Middle frontal gyrus (tissue), 1 donor: ENCODE data around the gene GOLIM4.

Experiments
- DNase-seq: peaks from one replicate; pipeline ENCODE4 v3.0.0-alpha.2; 2015; ENCODE audit warnings: low spot score; ENCODE audit errors: extremely low spot score

GOLIM4 gene

DNA sequence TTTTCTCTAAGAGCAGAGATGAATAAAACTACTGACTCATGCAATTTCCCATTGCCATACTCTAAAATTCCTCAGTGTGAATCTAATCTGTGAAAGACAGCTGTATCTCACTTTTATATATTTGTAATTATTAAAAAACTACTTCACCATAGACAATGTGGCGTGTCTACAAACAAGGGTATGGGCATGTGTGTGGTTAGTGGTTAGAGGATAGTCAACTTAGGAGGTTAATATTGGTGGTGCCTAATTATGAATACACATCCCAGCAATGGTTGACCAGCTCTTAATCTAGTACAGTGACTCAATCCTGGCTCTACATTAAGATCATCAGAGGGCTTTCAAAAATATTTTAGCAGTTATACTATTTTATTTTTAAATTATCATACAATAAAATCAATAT, 94.5 kb downstream of the GOLIM4 start:
- no peak for DNase-seq

- DNase-seq, result no peak
Observed at GRCh38 chr3:167998253-167998652, 97.5 kb downstream of the GOLIM4 start.

DNA sequence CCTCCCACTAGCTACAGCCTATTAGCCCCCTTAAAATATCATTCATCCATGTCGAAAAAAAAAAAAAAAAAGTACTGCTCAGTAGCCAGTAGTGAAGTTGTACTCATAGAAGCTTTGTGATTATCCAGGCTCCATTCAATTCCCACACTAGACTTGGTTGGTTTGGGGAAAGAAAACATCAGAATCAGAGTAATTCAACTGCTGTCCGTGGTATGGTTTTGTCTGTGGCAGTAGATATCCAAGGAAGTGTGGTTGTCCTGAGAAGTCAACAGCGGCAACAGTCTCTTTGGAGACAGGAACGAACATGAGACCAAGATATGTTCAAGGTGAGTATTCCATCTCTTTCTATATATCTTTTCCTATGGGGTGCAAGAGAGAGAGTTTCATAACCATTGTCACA, 99.2 kb downstream of the GOLIM4 start:
- no peak for DNase-seq

GRCh38 chr3:167992381-167992780, 103.3 kb downstream of the GOLIM4 start:
- DNase-seq, result no peak

DNA sequence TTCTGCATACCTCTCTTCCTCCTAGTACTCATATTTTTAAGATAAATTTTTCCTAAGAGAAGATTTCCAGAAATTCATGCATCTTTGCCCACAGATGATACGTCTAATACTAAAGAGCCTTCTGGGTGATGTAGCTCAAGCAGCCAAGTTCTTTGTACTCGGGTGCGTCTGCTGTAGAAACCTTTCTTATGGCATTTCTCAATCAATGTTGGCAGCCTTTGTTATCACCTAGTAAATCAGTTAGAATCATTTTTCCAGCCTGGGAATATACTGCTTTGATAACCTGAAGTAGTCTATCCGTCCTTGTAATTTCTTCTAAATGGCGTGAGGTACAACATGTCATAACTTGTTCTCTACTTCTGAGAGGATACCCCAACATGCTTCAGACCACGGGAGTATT, 104.5 kb downstream of the GOLIM4 start:
- no peak for DNase-seq

DNA sequence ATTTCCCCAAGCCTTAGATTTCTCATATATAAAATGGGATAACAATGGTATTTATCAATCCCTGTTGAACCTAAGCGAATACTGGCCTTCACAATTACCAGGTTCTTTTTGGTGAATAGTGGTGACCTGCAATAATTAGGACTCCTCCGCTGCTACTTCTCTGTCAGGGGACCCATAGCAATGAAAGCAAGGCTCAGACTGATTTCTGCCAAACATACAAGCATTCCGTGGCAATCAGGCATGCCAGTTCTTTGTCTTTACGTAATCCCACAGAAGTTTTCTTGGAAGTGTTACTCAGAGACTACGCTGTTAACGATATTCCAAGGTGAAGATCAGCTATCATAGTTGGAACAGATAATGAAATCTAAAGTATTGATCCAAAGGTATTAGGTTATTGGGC, 105.7 kb downstream of the GOLIM4 start:
- no peak for DNase-seq

GRCh38 chr3:167989066-167989465, 106.7 kb downstream of the GOLIM4 start:
- DNase-seq, result no peak

GRCh38 chr3:167983583-167983982, 112.1 kb downstream of the GOLIM4 start:
- no peak for DNase-seq

- no peak for DNase-seq
Observed at GRCh38 chr3:167978486-167978885, 117.2 kb downstream of the GOLIM4 start.

DNA sequence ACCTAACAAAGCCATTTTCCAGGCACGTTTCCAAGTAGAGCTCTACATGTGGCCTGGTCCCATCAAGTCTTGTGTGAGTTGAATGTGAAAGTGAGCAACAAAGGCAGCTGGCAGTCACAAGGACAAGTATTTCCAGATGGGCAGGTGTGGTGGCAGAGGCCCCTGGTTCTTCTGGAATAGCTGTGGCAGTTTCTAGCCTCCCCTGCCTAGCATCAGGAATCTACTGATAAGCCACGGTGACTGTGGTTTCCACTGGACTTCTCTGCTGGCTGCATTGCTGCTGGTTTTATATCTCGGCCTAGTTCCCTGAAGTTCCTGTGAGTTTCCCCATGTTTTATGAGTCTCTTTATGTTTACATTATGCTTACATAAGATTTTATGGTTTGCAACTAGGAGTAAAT, 117.7 kb downstream of the GOLIM4 start:
- no peak for DNase-seq

DNA sequence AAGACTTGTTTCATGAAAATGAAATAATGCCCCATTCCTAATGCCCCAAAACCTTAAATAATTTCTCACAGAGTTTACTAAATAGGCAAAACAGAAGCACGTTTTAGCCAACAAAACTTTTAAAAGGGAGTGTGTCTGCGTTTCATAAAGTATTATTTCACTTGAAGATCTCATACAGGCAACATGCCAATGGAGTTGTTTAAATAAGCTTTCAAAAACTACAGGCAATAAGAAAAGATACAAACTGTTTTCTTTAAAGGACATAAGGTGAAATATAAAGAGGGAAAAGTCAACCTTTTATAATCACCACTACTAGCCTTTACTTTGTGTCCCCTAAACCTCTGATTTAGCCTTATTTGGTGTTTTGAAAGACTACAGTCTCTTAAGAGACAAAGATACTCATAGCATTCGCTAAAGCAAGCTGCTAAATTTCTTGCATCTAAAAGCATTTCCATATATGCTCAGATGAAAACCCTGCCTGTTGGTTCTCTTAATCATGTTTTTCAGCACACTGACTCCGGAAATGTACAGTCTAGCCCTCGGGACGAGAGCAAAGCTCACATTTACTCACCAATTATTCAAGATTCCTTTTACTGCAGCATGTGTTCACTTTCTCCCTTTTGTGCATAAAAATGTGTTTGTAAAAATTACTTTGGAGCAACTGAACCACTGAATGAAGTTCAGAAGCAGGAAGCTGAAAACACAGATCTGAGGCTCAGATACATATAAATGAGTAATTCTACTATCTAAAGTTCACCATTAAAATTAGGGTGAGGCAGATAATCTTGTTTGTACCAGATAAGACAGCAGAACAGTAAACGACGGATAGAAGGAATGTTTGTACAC, 119.0 kb downstream of the GOLIM4 start:
- DNase-seq, result no peak

- DNase-seq, result no peak
Observed at GRCh38 chr3:167973901-167974300, 121.8 kb downstream of the GOLIM4 start.

GRCh38 chr3:167973046-167973445, 122.7 kb downstream of the GOLIM4 start:
- no peak for DNase-seq

- DNase-seq, result no peak
Observed at GRCh38 chr3:167972502-167972901, 123.2 kb downstream of the GOLIM4 start.

GRCh38 chr3:167969548-167969947, 126.2 kb downstream of the GOLIM4 start:
- no peak for DNase-seq

GRCh38 chr3:167967257-167968036, 128.3 kb downstream of the GOLIM4 start:
- DNase-seq, result no peak
